Measurements from ENCODE around the gene APC. TPM values are rescaled to one million over a fixed set of nuclear protein-coding genes. Genes with fewer than 3 reads are reported as not detected.

The APC gene
- total RNA-seq, 4 donors from 2014 or later, result 70.4 to 91.9 (median 83.1) TPM

GRCh38 chr5:112724901-112725300 lies 12.8 kb upstream of the APC start:
- Histone ChIP-seq H3K27me3 (no peaks in the 10 kb centered on the region), H3K4me3 (no peak overlapping the region), H3K27ac (no peak overlapping the region), H3K9me3 (peaks cover 0 to 8% (median 0%) of the 10 kb centered on the region in 4 donors), H3K4me1 (no peaks in the 10 kb centered on the region), H3K36me3 (peaks cover 0 to 6% (median 0%) of the 10 kb centered on the region in 3 donors)
- 68 to 74% methylated on average over 4 of the region's 4 CpGs for WGBS, 2 donors
- TF ChIP-seq POLR2A (IDR thresholded peaks at IDR 0.05) (no peak), CTCF (IDR thresholded peaks at IDR 0.05) (no peak), EP300 (IDR thresholded peaks at IDR 0.05) (no peak)
- DNase-seq (ENCODE audit: low spot score in 2 of 2), result no peak

GRCh38 chr5:112729630-112730029 lies 8.1 kb upstream of the APC start:
- Histone ChIP-seq H3K36me3 (peaks cover 0 to 6% (median 0%) of the 10 kb centered on the region in 3 donors), H3K27ac (no peak overlapping the region), H3K4me3 (no peak overlapping the region), H3K4me1 (no peaks in the 10 kb centered on the region), H3K9me3 (peaks cover 0 to 8% (median 0%) of the 10 kb centered on the region in 4 donors), H3K27me3 (no peaks in the 10 kb centered on the region)
- DNase-seq (ENCODE audit: low spot score in 2 of 2), result no peak
- WGBS, 2 donors, result 88 to 91% methylated on average over 1 of the region's 1 CpG
- TF ChIP-seq EP300 (IDR thresholded peaks at IDR 0.05), result no peak
- no peak for TF ChIP-seq CTCF (IDR thresholded peaks at IDR 0.05)
- no peak for TF ChIP-seq POLR2A (IDR thresholded peaks at IDR 0.05)

GRCh38 chr5:112732131-112732530 lies 5.6 kb upstream of the APC start:
- no peaks in the 10 kb centered on the region for H3K27me3 ChIP-seq
- no peak overlapping the region for H3K4me3 ChIP-seq
- TF ChIP-seq EP300 (IDR thresholded peaks at IDR 0.05) (no peak), CTCF (IDR thresholded peaks at IDR 0.05) (no peak), POLR2A (IDR thresholded peaks at IDR 0.05) (no peak)
- 83 to 92% methylated on average over 5 of the region's 5 CpGs for WGBS, 2 donors
- no peak overlapping the region for H3K27ac ChIP-seq
- peaks cover 0 to 16% (median 0%) of the 10 kb centered on the region in 4 donors for H3K4me1 ChIP-seq
- DNase-seq (ENCODE audit: low spot score in 2 of 2), result no peak
- H3K36me3 ChIP-seq, result no peaks in the 10 kb centered on the region
- H3K9me3 ChIP-seq, result no peaks in the 10 kb centered on the region

DNA sequence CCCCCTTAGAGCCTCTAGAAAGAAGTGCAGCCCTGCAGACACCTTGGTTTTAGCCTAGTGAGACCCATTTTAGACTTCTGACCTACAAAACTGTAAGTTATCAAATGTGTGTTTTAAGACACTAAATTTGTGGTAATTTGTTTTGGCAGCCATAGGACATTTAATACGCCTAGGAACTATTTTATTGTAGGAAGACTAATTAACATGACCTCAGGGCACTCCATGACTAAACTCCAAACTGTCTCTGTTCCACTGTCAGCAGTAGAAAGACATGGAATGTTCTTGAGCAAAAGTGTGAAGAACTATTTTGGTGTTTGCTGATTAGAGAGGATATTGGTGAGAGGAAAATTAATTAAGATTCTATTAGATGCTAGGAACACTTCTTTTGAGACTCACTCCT lies 4.1 kb upstream of the APC start:
- no peak for DNase-seq (ENCODE audit: low spot score in 2 of 2)
- Histone ChIP-seq H3K4me1 (peaks cover 0 to 25% (median 0%) of the 10 kb centered on the region in 4 donors), H3K9me3 (no peaks in the 10 kb centered on the region), H3K36me3 (no peaks in the 10 kb centered on the region), H3K4me3 (no peak overlapping the region), H3K27ac (no peak overlapping the region), H3K27me3 (no peaks in the 10 kb centered on the region)
- 93 to 97% methylated on average over 1 of the region's 1 CpG for WGBS, 2 donors
- TF ChIP-seq CTCF (IDR thresholded peaks at IDR 0.05), result no peak
- no peak for TF ChIP-seq POLR2A (IDR thresholded peaks at IDR 0.05)
- TF ChIP-seq EP300 (IDR thresholded peaks at IDR 0.05), result no peak

GRCh38 chr5:112734597-112734996 lies 3.1 kb upstream of the APC start:
- peaks cover 0 to 35% (median 0%) of the 10 kb centered on the region in 4 donors for H3K4me1 ChIP-seq
- H3K9me3 ChIP-seq, result no peaks in the 10 kb centered on the region
- H3K27me3 ChIP-seq, result no peaks in the 10 kb centered on the region
- TF ChIP-seq EP300 (IDR thresholded peaks at IDR 0.05) (no peak), CTCF (IDR thresholded peaks at IDR 0.05) (no peak), POLR2A (IDR thresholded peaks at IDR 0.05) (no peak)
- no peaks in the 10 kb centered on the region for H3K36me3 ChIP-seq
- DNase-seq (ENCODE audit: low spot score in 2 of 2), result no peak
- 92 to 94% methylated on average over 3 of the region's 3 CpGs for WGBS, 2 donors
- no peak overlapping the region for H3K4me3 ChIP-seq
- no peak overlapping the region for H3K27ac ChIP-seq
